ENCODE results near the gene UBE3C. TPM values are rescaled to one million over a fixed set of nuclear protein-coding genes. Genes with fewer than 3 reads are reported as not detected.
"Not testable (repeated sequence)": the region's sequence is repeated elsewhere in the genome, so short reads cannot be mapped to it uniquely, and the experiment has no call there.

Gene UBE3C
- total RNA-seq, 1 donor from 2014 or later = 85.7 TPM

DNA sequence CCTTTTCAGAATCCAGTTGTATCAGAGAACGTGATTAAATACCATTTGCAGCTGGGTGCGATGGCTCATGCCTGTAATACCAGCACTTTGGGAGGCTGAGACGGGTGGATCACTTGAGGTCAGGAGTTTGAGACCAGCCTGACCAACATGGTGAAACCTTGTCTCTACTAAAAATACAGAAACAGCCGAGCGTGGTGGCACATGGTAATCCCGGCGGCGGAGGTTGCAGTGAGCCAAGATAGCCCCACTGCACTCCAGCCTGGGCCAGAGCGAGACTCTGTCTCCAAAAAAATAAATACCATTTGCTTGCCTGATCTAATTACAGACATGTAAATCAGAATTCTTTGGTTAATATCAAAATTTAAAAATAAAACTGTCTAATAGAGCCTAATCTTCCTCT is 20.8 kb downstream of the UBE3C start:
- intact Hi-C loops (cut with micrococcal nuclease); H3K4me3 Mint-ChIP-seq (ENCODE audit: low read depth); H3K27ac Mint-ChIP-seq; H3K9me3 Mint-ChIP-seq; DNase-seq (ENCODE audit: low spot score); H3K27me3 Mint-ChIP-seq (ENCODE audit: low read depth): not testable (repeated sequence)
- Mint-ChIP-seq H3K36me3 (ENCODE audit: low read depth) (peaks cover 34% of the 10 kb centered on the region), H3K4me1 (ENCODE audit: low read depth) (peaks cover 11% of the 10 kb centered on the region)

DNA sequence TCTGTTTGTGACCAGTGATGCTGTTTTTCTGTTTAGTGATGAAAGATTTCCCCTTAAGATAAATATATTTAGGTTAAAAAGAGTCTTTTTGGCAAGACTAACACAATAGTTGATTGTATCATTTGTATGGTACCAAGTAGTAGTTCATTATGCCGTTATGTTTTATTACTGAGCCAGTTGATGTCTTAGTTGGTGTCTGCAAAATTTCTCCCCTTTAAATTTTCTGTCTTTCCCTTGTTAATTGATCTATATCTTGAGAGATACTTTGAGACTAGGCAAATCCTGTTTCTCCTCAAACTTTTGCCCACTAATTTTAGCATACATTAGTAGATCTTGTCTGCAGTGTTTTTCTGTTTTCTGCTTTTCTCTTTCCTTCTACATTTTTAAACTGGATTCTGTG is 21.7 kb downstream of the UBE3C start:
- no peak for DNase-seq (ENCODE audit: low spot score)
- peaks cover 10% of the 10 kb centered on the region for H3K4me1 Mint-ChIP-seq (ENCODE audit: low read depth)
- peaks cover 43% of the 10 kb centered on the region for H3K36me3 Mint-ChIP-seq (ENCODE audit: low read depth)
- H3K9me3 Mint-ChIP-seq = peaks cover 9% of the 10 kb centered on the region
- peak overlapping the region; percentile 11 for H3K27ac Mint-ChIP-seq
- H3K27me3 Mint-ChIP-seq (ENCODE audit: low read depth) = no peaks in the 10 kb centered on the region
- H3K4me3 Mint-ChIP-seq (ENCODE audit: low read depth) = no peak overlapping the region
- intact Hi-C loops (cut with micrococcal nuclease) = no loop called here

DNA sequence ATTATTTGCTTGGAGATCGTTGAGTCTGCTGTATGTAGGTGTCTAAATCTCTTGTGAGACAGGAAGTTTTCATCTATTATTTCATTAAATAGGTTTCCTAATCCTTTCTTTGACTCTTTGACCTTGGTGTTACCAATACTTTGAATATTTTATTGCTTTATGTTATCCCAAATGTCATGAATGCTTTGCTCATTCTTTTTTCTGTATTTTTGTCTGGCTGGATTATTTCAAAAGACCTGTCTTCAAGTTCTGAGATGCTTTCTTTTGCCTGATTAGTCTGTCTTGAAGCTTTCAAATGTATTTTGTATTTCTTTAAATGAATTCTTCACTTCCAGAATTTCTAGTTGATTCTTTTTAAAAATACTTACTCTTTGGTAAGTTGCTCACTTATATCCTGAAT is 27.3 kb downstream of the UBE3C start:
- H3K4me1 Mint-ChIP-seq (ENCODE audit: low read depth) = peaks cover 1% of the 10 kb centered on the region
- no peak for DNase-seq (ENCODE audit: low spot score)
- intact Hi-C loops (cut with micrococcal nuclease) = no loop called here
- H3K36me3 Mint-ChIP-seq (ENCODE audit: low read depth) = peaks cover 73% of the 10 kb centered on the region
- no peaks in the 10 kb centered on the region for H3K27me3 Mint-ChIP-seq (ENCODE audit: low read depth)
- H3K27ac Mint-ChIP-seq = no peak overlapping the region
- peaks cover 18% of the 10 kb centered on the region for H3K9me3 Mint-ChIP-seq
- H3K4me3 Mint-ChIP-seq (ENCODE audit: low read depth) = no peak overlapping the region

DNA sequence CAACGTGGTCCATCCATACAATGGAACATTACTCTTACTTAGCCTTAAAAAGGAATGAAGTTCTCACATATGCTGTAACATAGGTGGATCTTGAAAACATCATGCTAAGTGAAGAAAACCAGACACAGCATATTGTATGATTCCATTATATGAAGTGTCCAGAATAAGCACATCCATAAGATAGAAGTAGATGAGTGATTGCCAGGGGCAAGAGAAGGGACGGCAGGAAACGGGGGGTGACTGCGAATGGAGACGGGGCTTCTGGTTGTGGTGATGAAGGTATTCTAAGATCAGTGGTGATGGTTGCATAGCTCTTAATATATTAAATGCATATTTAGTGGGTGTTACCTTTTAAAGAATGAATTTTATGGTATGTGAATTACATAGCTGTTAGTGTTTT is 29.8 kb downstream of the UBE3C start:
- intact Hi-C loops (cut with micrococcal nuclease) = no loop called here
- no peak for DNase-seq (ENCODE audit: low spot score)
- H3K9me3 Mint-ChIP-seq = peaks cover 18% of the 10 kb centered on the region
- H3K4me3 Mint-ChIP-seq (ENCODE audit: low read depth) = no peak overlapping the region
- H3K4me1 Mint-ChIP-seq (ENCODE audit: low read depth) = peaks cover 1% of the 10 kb centered on the region
- no peak overlapping the region for H3K27ac Mint-ChIP-seq
- H3K27me3 Mint-ChIP-seq (ENCODE audit: low read depth) = no peaks in the 10 kb centered on the region
- peaks cover 80% of the 10 kb centered on the region for H3K36me3 Mint-ChIP-seq (ENCODE audit: low read depth)

DNA sequence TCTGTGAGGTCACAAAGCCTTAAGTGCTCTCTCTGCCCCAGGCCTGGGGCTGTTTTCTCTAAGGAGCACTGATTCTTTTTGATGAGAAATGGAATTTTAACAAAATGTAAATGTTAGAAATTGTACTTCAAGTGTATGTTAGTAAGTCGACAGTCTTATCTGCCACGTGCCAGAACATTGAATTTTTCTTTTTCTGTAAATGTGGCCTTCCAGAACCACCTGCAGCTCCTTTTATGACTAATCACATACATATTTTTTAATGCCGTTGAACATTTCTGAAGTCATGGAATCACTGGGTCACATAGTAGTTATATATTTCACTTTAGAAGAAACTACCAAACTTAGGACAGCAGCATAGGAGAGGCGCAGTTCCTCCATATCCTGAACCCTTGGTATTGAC is 38.0 kb downstream of the UBE3C start:
- intact Hi-C loops (cut with micrococcal nuclease) = no loop called here
- H3K36me3 Mint-ChIP-seq (ENCODE audit: low read depth) = peaks cover 69% of the 10 kb centered on the region

DNA sequence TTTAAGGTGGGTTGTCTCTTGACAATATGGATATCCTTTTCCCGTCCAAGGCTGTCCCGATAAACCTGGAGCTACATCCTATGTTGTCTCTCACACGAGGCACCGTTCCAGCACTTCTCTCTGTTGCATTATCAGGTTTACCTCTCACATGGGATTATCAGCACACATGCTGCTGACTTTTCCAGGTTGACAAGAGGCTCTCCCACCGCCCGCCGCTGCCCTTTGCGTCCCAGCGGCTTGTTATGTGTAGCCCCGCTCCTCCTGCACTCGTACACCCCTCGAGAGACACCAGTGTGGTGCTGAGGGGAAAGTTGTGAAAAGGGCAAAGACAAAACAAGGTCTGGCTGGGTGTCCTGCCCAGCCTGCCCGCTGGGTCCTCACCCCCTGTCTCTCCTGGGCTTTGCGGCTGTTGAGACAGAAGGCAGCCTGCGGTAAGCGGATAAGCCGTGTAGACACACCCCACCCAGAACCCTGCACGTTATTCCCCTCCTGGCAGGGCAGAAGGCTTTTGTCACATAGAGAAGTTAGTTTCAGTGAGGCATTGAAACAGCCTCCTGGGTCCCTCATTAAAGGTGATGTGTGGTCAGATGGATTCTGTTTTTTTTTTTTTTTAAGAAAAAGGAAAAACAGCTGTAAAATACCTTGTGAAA is 38.7 kb downstream of the UBE3C start:
- Mint-ChIP-seq H3K36me3 (ENCODE audit: low read depth) (peaks cover 72% of the 10 kb centered on the region), H3K27me3 (ENCODE audit: low read depth) (no peaks in the 10 kb centered on the region), H3K4me1 (ENCODE audit: low read depth) (no peaks in the 10 kb centered on the region), H3K9me3 (no peaks in the 10 kb centered on the region), H3K4me3 (ENCODE audit: low read depth) (no peak overlapping the region), H3K27ac (no peak overlapping the region)
- DNase-seq (ENCODE audit: low spot score) = no peak
- intact Hi-C loops (cut with micrococcal nuclease) = no loop called here

More for the DNA sequence above, 38.0 kb downstream of the UBE3C start:
- Mint-ChIP-seq H3K4me3 (ENCODE audit: low read depth) (no peak overlapping the region), H3K9me3 (no peaks in the 10 kb centered on the region), H3K27me3 (ENCODE audit: low read depth) (no peaks in the 10 kb centered on the region), H3K27ac (no peak overlapping the region), H3K4me1 (ENCODE audit: low read depth) (no peaks in the 10 kb centered on the region)
- DNase-seq (ENCODE audit: low spot score) = no peak

DNA sequence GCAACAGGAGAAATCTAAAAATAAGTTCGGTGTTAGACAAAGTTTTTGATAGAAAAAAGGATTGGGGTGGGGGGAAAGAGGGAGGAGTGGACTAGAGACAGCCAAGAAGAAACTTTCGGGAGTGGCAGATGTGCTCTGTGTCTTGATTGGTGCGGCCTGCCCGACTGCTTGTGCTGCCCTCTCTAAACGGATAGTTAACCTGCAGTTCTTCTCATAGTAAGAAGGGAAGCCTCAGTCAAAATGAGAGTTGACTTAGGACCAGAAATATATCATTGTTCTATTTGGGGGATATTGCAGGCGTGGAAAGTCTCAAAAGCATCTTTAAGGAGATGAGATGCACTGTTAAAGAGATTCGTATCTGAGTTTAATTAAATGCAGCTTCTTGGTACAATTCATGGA is 39.3 kb downstream of the UBE3C start:
- no peaks in the 10 kb centered on the region for H3K27me3 Mint-ChIP-seq (ENCODE audit: low read depth)
- peaks cover 68% of the 10 kb centered on the region for H3K36me3 Mint-ChIP-seq (ENCODE audit: low read depth)
- intact Hi-C loops (cut with micrococcal nuclease) = no loop called here
- H3K4me1 Mint-ChIP-seq (ENCODE audit: low read depth) = no peaks in the 10 kb centered on the region
- no peak overlapping the region for H3K4me3 Mint-ChIP-seq (ENCODE audit: low read depth)
- no peak overlapping the region for H3K27ac Mint-ChIP-seq
- DNase-seq (ENCODE audit: low spot score) = no peak
- H3K9me3 Mint-ChIP-seq = no peaks in the 10 kb centered on the region

DNA sequence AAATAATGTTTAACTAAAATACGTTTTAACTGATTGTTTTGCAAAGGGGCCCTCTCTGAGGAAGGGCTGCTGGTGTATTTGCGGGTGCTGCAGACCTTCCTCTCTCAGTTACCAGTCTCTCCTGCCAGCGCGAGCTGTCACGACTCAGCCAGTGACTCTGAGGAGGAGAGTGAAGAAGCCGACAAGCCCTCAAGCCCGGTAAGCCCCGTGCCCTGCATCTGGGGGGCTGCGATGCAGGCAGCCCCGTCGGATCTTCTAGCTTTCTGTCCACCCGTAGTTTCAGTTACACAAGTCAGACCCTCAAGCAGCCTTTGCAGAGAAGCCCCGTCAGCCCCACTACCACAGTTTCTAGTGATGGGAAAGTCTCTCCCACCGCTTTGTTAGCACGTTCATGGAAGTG is 45.1 kb downstream of the UBE3C start:
- H3K36me3 Mint-ChIP-seq (ENCODE audit: low read depth) = peaks cover 81% of the 10 kb centered on the region

DNA sequence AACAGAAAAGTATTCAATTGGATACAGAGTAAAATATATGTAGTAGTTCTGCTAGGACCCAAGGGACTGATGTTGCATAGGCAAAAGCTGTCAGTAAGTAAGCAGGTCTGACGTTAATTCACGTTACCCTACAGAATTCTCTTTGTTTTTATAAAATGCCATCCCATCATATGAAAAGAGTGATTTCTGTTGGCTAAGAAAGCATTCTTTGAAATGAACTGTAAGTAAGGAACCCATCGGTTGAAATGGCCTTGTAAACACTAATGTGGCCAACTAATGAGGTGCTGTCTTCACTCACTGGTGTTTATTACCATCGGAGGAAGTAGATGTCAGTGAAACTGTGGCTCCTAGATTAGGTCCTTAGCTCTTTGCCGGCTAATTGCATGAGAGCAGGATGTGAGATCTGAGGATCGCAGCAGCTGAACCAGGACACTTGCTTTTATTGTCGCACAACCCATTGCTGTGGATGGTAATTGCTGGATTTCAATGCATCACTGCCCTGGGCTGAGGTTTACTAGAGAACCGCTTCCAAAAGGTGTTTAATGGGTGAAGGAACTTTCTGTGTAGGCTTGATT is 49.5 kb downstream of the UBE3C start:
- intact Hi-C loops (cut with micrococcal nuclease) = no loop called here
- no peaks in the 10 kb centered on the region for H3K4me1 Mint-ChIP-seq (ENCODE audit: low read depth)

More for the DNA sequence above, 45.1 kb downstream of the UBE3C start:
- Mint-ChIP-seq H3K27me3 (ENCODE audit: low read depth) (no peaks in the 10 kb centered on the region), H3K9me3 (no peaks in the 10 kb centered on the region), H3K4me3 (ENCODE audit: low read depth) (no peak overlapping the region), H3K27ac (no peak overlapping the region), H3K4me1 (ENCODE audit: low read depth) (no peaks in the 10 kb centered on the region)
- DNase-seq (ENCODE audit: low spot score) = no peak
- intact Hi-C loops (cut with micrococcal nuclease) = no loop called here

DNA sequence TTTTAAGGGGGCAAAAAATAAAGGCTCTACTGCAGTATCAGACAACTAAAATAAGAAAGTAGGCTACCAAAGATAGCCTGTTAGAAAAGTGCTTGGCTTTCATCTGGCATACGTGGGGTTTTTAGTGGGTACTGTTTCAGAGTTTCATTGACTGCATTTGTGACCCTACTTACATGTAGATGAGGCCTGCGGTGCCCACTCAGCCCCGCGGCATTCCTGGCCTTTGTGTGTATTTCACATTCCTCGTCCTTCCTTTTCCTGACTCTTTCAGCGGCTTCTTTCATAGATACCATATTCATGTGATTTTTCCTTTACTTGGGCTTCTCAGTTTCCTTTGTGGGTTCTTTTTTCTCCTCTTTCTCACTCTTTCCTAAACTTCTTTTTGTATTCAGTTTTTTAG is 50.7 kb downstream of the UBE3C start:
- no peak overlapping the region for H3K4me3 Mint-ChIP-seq (ENCODE audit: low read depth)
- H3K27ac Mint-ChIP-seq = no peak overlapping the region

More for the DNA sequence above, 49.5 kb downstream of the UBE3C start:
- DNase-seq (ENCODE audit: low spot score) = no peak
- Mint-ChIP-seq H3K27me3 (ENCODE audit: low read depth) (no peaks in the 10 kb centered on the region), H3K36me3 (ENCODE audit: low read depth) (peaks cover 82% of the 10 kb centered on the region), H3K4me3 (ENCODE audit: low read depth) (no peak overlapping the region), H3K9me3 (no peaks in the 10 kb centered on the region), H3K27ac (no peak overlapping the region)

DNA sequence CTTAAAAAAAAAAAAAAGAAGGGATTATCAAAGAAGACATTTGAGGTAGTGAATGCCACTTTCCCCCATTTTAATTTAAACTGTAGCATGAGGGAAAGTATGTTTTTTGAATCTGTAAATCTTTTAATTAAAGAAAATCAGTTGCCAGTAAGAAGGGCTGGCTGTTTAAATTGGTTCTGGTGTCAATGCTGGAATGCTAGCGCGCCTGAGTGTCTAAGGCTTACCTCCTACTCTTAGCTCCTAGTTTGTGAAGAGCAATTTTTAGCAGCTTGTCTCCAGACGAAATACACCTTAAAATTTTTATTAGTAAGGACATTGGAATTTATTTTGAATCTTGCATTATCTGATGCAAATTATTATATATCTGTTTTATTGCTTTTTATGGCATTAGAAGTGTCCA is 54.1 kb downstream of the UBE3C start:
- intact Hi-C loops (cut with micrococcal nuclease) = no loop called here
- Mint-ChIP-seq H3K27me3 (ENCODE audit: low read depth) (no peaks in the 10 kb centered on the region), H3K9me3 (no peaks in the 10 kb centered on the region), H3K4me1 (ENCODE audit: low read depth) (no peaks in the 10 kb centered on the region), H3K27ac (no peak overlapping the region), H3K4me3 (ENCODE audit: low read depth) (no peak overlapping the region), H3K36me3 (ENCODE audit: low read depth) (peaks cover 81% of the 10 kb centered on the region)
- no peak for DNase-seq (ENCODE audit: low spot score)

More for the DNA sequence above, 50.7 kb downstream of the UBE3C start:
- DNase-seq (ENCODE audit: low spot score) = no peak
- Mint-ChIP-seq H3K9me3 (no peaks in the 10 kb centered on the region), H3K4me1 (ENCODE audit: low read depth) (no peaks in the 10 kb centered on the region), H3K27me3 (ENCODE audit: low read depth) (no peaks in the 10 kb centered on the region), H3K36me3 (ENCODE audit: low read depth) (peaks cover 80% of the 10 kb centered on the region)
- intact Hi-C loops (cut with micrococcal nuclease) = no loop called here

GRCh38 chr7:157193274-157193673 is 54.5 kb downstream of the UBE3C start:
- Mint-ChIP-seq H3K27me3 (ENCODE audit: low read depth) (no peaks in the 10 kb centered on the region), H3K36me3 (ENCODE audit: low read depth) (peaks cover 81% of the 10 kb centered on the region), H3K4me3 (ENCODE audit: low read depth) (no peak overlapping the region), H3K9me3 (no peaks in the 10 kb centered on the region), H3K27ac (no peak overlapping the region), H3K4me1 (ENCODE audit: low read depth) (no peaks in the 10 kb centered on the region)
- intact Hi-C loops (cut with micrococcal nuclease) = no loop called here
- no peak for DNase-seq (ENCODE audit: low spot score)

DNA sequence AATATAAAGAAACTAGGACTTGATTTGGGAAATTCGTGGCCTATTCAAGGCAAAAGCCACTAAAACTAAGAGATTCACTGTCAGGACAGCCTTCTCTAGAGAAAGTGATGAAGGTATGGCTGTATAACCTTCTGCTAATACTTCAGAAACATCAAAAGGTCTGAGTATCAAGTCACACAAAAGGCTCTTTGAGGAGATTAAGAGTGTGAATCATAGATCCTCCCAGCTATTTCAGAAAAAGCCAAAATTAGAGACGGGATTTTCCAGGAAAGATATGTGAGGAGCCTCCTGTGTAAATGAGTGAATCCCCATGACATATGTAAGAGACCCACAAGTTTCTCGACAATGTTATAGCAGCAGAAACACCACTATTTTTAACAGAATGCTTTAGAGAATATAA is 56.2 kb downstream of the UBE3C start:
- Mint-ChIP-seq H3K27ac (peak overlapping the region; percentile 20), H3K4me3 (ENCODE audit: low read depth) (no peak overlapping the region), H3K4me1 (ENCODE audit: low read depth) (no peaks in the 10 kb centered on the region), H3K36me3 (ENCODE audit: low read depth) (peaks cover 74% of the 10 kb centered on the region), H3K27me3 (ENCODE audit: low read depth) (no peaks in the 10 kb centered on the region), H3K9me3 (no peaks in the 10 kb centered on the region)
- intact Hi-C loops (cut with micrococcal nuclease) = no loop called here
- DNase-seq (ENCODE audit: low spot score) = no peak

Data from activated T-helper 2 cell treated with anti-CD3 and anti-CD28 coated beads, Interferon-gamma antibody, Interleukin-2, Interleukin-4, amounts not matched to agents 10 μg/mL and 5 μg/mL and 100 μg/mL, durations not matched to agents 14 hours and 24 hours and 36 hours (primary cell).